B cell (primary cell): Measurements from ENCODE around the gene LRSAM1. TPM values are rescaled to one million over a fixed set of nuclear protein-coding genes. Genes with fewer than 3 reads are reported as not detected.
A peak's percentile ranks its signal among the peaks of the same experiment; 100 is the strongest.

ENCODE experiments used
- ATAC-seq: fragments of 200-7000 bp; cut with Tn5 transposase; one replicate; pipeline ENCODE4 v1.10.0; 2021; ENCODE audit warnings: low read depth, mild to moderate bottlenecking, moderate number of reproducible peaks, moderate library complexity
- CTCF ChIA-PET: fragments of 350-600 bp; sonication (Branson Sonifier 250); formaldehyde crosslinking; loops from one replicate; lab custom pipeline; 2021; ENCODE audit warnings: antibody characterized with exemption, inconsistent platforms; lab: Charles Lee
- POLR2A ChIA-PET: fragments of 350-600 bp; sonication (Branson Sonifier 250); formaldehyde crosslinking; loops from one replicate; lab custom pipeline; 2021; ENCODE audit warnings: antibody characterized with exemption; lab: Charles Lee
- DNase-seq: peaks from one replicate; pipeline ENCODE4 v3.0.0; 2013
- H2AFZ ChIP-seq: 2 replicates; pipeline ENCODE4 v1.6.1; 2012; ENCODE audit warnings: mild to moderate bottlenecking, low read depth, low read length; ENCODE audit not compliant: insufficient read depth, poor library complexity, severe bottlenecking
- H3K27ac ChIP-seq, 2 donors: 1 replicate in 1 of 2; 2 replicates in 1 of 2; pipeline ENCODE4 v1.5.1; 2012 to 2013; ENCODE audit warnings: low read length in 2 of 2, mild to moderate bottlenecking in 2 of 2, moderate library complexity in 1 of 2
- H3K27me3 ChIP-seq, 4 experiments: fragments of 200-600 bp in 1 of 4; sonication (generic) in 1 of 4; replicated peaks in 1 of 4; 1 replicate in 2 of 4; 2 replicates in 2 of 4; pipeline versions ENCODE4 v1.6.1 to v1.7.0; 2013 to 2016; ENCODE audit warnings: low read length in 3 of 4, mild to moderate bottlenecking in 2 of 4, mixed read lengths in 1 of 4, moderate library complexity in 1 of 4; ENCODE audit not compliant: insufficient read depth in 4 of 4, control insufficient read depth in 3 of 4; ENCODE audit errors: control extremely low read depth in 1 of 4
- H3K36me3 ChIP-seq, 2 experiments: replicated peaks in 1 of 2; 1 replicate in 1 of 2; 2 replicates in 1 of 2; pipeline versions ENCODE4 v1.6.1 to v1.7.1; 2013; ENCODE audit warnings: low read length in 1 of 2; ENCODE audit not compliant: insufficient read depth in 2 of 2, control insufficient read depth in 1 of 2; ENCODE audit errors: control extremely low read depth in 1 of 2, extremely low read depth in 1 of 2
- H3K4me1 ChIP-seq, 2 donors: fragments of 200-600 bp in 1 of 2; sonication (generic) in 1 of 2; 1 replicate in 1 of 2; 2 replicates in 1 of 2; pipeline versions ENCODE4 v1.5.1 to v1.6.1; 2013 to 2017; ENCODE audit warnings: low read length in 2 of 2; ENCODE audit not compliant: control insufficient read depth in 2 of 2, insufficient read depth in 2 of 2
- H3K4me2 ChIP-seq: replicated peaks from 2 replicates; pipeline ENCODE3; 2012; ENCODE audit warnings: mild to moderate bottlenecking, low read depth, low read length; ENCODE audit not compliant: poor library complexity, severe bottlenecking
- H3K4me3 ChIP-seq, 5 experiments: fragments of 200-600 bp in 1 of 5; sonication (generic) in 1 of 5; 1 replicate in 3 of 5; 2 replicates in 2 of 5; pipeline versions ENCODE4 v1.5.1 to v1.7.0; 2011 to 2016; ENCODE audit warnings: low read length in 4 of 5, mild to moderate bottlenecking in 4 of 5, low read depth in 2 of 5, control low read depth in 1 of 5, moderate library complexity in 1 of 5; ENCODE audit not compliant: insufficient read depth in 1 of 5; ENCODE audit errors: control extremely low read depth in 1 of 5, extremely low read depth in 1 of 5
- H3K79me2 ChIP-seq: fragments of 200-600 bp; sonication (generic); one replicate; pipeline ENCODE4 v1.6.0; 2016; ENCODE audit warnings: low read length; ENCODE audit not compliant: control insufficient read depth, insufficient read depth
- H3K9ac ChIP-seq: fragments of 200-600 bp; sonication (generic); 2 replicates; pipeline ENCODE4 v1.6.1; 2017; ENCODE audit warnings: mild to moderate bottlenecking, low read length, moderate library complexity
- H3K9me3 ChIP-seq, 3 donors: one replicate each; pipeline versions ENCODE4 v1.6.1 to v1.7.1; 2013; ENCODE audit warnings: low read length in 2 of 3; ENCODE audit not compliant: control insufficient read depth in 2 of 3, insufficient read depth in 1 of 3; ENCODE audit errors: control extremely low read depth in 1 of 3
- H4K20me1 ChIP-seq: 2 replicates; pipeline ENCODE4 v1.6.0; 2012; ENCODE audit warnings: mild to moderate bottlenecking, low read length; ENCODE audit not compliant: insufficient read depth, control insufficient read depth, poor library complexity, severe bottlenecking
- H3K27ac Mint-ChIP-seq: one replicate; pipeline ENCODE4 v1.8.0; 2021; ENCODE audit warnings: mixed read lengths
- H3K27me3 Mint-ChIP-seq: one replicate; pipeline ENCODE4 v1.8.0; 2021; ENCODE audit warnings: mixed read lengths
- H3K4me1 Mint-ChIP-seq: one replicate; pipeline ENCODE4 v1.8.0; 2021; ENCODE audit warnings: mixed read lengths
- H3K4me3 Mint-ChIP-seq: one replicate; pipeline ENCODE4 v1.8.0; 2021; ENCODE audit warnings: mixed read lengths
- H3K9me3 Mint-ChIP-seq: one replicate; pipeline ENCODE4 v1.8.0; 2022; ENCODE audit warnings: mixed read lengths; ENCODE audit not compliant: insufficient read depth
- CTCF ChIP-seq: fragments of 200-600 bp; IDR thresholded peaks from one replicate; pipeline ENCODE4 v1.8.0; 2022; ENCODE audit warnings: antibody characterized with exemption, mild to moderate bottlenecking
- EZH2 ChIP-seq: IDR thresholded peaks from 2 replicates; pipeline ENCODE4 v1.6.1; 2012; ENCODE audit warnings: borderline replicate concordance, low read depth, mild to moderate bottlenecking, moderate library complexity, low read length; ENCODE audit not compliant: insufficient read depth, poor library complexity, severe bottlenecking
- WGBS: methylation state at CpG from one replicate; pipeline ENCODE4 v1.1.5; 2013; ENCODE audit warnings: missing lambda C conversion rate; ENCODE audit not compliant: insufficient coverage; 5-methylcytosine and 5-hydroxymethylcytosine counted together
- intact Hi-C: fragments of 100-400 bp; cut with micrococcal nuclease; formaldehyde crosslinking; loops from one replicate; pipeline ENCODE4 v1.10.0; 2022
- polyA plus RNA-seq: library from polyadenylated mRNA; depleted of rRNA; stranded (reverse); fragments of >200 nt; gene quantifications from 2 replicates; pipeline ENCODE4 v1.2.3, GENCODE V29; 2012
- total RNA-seq, 2 donors: library from RNA; stranded (reverse); fragments of 120-200 nt in 1 of 2; gene quantifications; 1 replicate in 1 of 2; 2 replicates in 1 of 2; pipeline versions ENCODE4 v1.2.3 to v1.2.4, GENCODE V29; 2013 to 2022

Gene LRSAM1
- total and polyA plus RNA-seq, 2 donors (not counting 1 experiment from before 2014, with no cell fraction given) = 30.6 to 39.8 TPM

- peaks cover 0 to 29% of the 10 kb centered on the region in 2 experiments for H3K36me3 ChIP-seq
- peaks cover 15 to 30% of the 10 kb centered on the region in 2 donors for H3K4me1 ChIP-seq
- POLR2A ChIA-PET = no interaction called here
- H3K9ac ChIP-seq = no peak overlapping the region
- H3K27me3 ChIP-seq = no peaks in the 10 kb centered on the region
- H3K4me2 ChIP-seq = peak overlapping the region; percentile 60
- no peaks in the 10 kb centered on the region for H3K27me3 Mint-ChIP-seq
- H3K27ac ChIP-seq = peak overlapping the region; percentile 37 to 56
- peak overlapping the region; percentile 70 for H3K27ac Mint-ChIP-seq
- H3K9me3 Mint-ChIP-seq = no peaks in the 10 kb centered on the region
- intact Hi-C loops = loop anchor here (2.0 to 10.0 kb wide), 3 partner anchors 241 to 819 kb away; partner anchors contain the start of genes GOLGA2 and SWI5
- TF ChIP-seq CTCF = peak; percentile 33
- no peak for TF ChIP-seq EZH2
- H4K20me1 ChIP-seq = peaks cover 7% of the 10 kb centered on the region
- CTCF ChIA-PET = interaction anchor here (0.9 to 2.1 kb wide), 6 partner anchors 59 to 513 kb away, joined by 3 to 14 read pairs (median 4); partner anchors contain the start of genes SLC2A8 and TOR2A
- peak overlapping the region; percentile 32 for H2AFZ ChIP-seq
- DNase-seq = peak; percentile 52
- H3K79me2 ChIP-seq = peaks cover 11% of the 10 kb centered on the region
- H3K4me3 Mint-ChIP-seq = peak overlapping the region; percentile 36
- whole genome bisulfite sequencing = 40% methylated on average over 4 of the region's 6 CpGs
- ATAC-seq = no peak
- no peak overlapping the region for H3K4me3 ChIP-seq
- H3K4me1 Mint-ChIP-seq = peaks cover 31% of the 10 kb centered on the region
- no peaks in the 10 kb centered on the region for H3K9me3 ChIP-seq
Measured at GRCh38 chr9:127455324-127455992, 4.1 kb downstream of the LRSAM1 start.
